B cell (primary cell): ENCODE measurements around the gene CAPZA1.

Experiments used
- CTCF ChIP-seq: fragments of 200-600 bp; IDR thresholded peaks from one replicate; pipeline ENCODE4 v1.8.0; 2022; ENCODE audit warnings: antibody characterized with exemption, mild to moderate bottlenecking
- EZH2 ChIP-seq: IDR thresholded peaks from 2 replicates; pipeline ENCODE4 v1.6.1; 2012; ENCODE audit warnings: borderline replicate concordance, low read depth, mild to moderate bottlenecking, moderate library complexity, low read length; ENCODE audit not compliant: insufficient read depth, poor library complexity, severe bottlenecking

GRCh38 chr1:112715264-112716053, 95.8 kb downstream of the CAPZA1 start, which contains the start of gene PPM1J:
- TF ChIP-seq CTCF (no peak), EZH2 (no peak)
